ENCODE data around the gene BCL11A. TPM values are rescaled to one million over a fixed set of nuclear protein-coding genes. Genes with fewer than 3 reads are reported as not detected.

The BCL11A gene
- polyA plus RNA-seq, 3 donors: 8.7 to 15.6 (median 11.1) TPM

DNA sequence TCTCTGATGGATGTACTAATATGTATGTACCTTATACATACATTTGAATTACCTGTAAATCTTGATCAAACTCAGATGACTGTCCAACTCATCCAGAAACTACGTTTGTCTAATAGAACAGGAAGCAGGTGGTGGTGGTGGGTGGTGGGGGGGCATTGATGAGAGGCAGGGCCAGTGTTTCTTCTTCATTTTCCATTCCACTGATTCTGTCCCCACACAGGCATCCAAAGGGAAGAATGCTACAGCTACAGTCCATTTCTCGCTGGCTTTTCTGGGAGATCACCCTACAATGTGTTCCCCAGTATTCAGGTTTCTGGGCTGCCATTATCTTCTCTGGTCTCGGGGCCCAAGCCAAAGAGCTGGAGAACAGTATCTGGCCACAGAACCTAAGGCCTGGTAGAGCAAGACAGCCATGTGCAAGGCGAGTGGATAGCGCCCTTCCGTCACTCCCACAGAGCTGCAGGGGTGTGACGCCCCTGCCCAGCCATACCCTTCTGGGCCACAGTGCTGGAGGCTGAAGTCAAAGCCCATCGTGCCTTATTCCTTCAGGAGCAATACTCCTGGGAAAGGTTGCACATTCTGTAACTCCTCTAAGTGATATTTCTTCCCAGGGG is 54.5 kb downstream of the BCL11A start:
- H3K27me3 Mint-ChIP-seq (ENCODE audit: low read depth in 3 of 3): peaks cover 0 to 1% (median 0%) of the 10 kb centered on the region in 3 donors
- Histone ChIP-seq H3K79me2 (ENCODE audit: insufficient read depth, low read length) (peaks cover 97% of the 10 kb centered on the region), H3K36me3 (replicated peaks in 1 of 2; ENCODE audit: control insufficient read depth in 1 of 2, insufficient read depth in 2 of 2, low read length in 2 of 2) (peaks cover 0 to 15% of the 10 kb centered on the region in 2 donors), H3K4me3 (replicated peaks in 1 of 3; ENCODE audit: low read depth in 2 of 3, low read length in 3 of 3) (no peak overlapping the region), H3K27ac (ENCODE audit: low read depth in 1 of 2, low read length in 2 of 2) (peak overlapping the region in 1 of 2 donors; percentile 54), H3K9me3 (replicated peaks in 1 of 2; ENCODE audit: control insufficient read depth in 1 of 2, insufficient read depth in 1 of 2, low read length in 2 of 2) (no peaks in the 10 kb centered on the region), H3K4me2 (replicated peaks; ENCODE audit: extremely low read depth, low read length, poor library complexity, severe bottlenecking) (no peak overlapping the region), H4K20me1 (ENCODE audit: insufficient read depth, low read length) (peaks cover 1% of the 10 kb centered on the region), H3K9ac (ENCODE audit: insufficient read depth, low read length, poor library complexity, severe bottlenecking) (no peak overlapping the region), H2AFZ (ENCODE audit: insufficient read depth, low read depth, low read length, poor library complexity, severe bottlenecking) (no peak overlapping the region), H3K27me3 (ENCODE audit: control insufficient read depth in 2 of 2, insufficient read depth in 2 of 2, low read length in 2 of 2) (no peaks in the 10 kb centered on the region), H3K4me1 (ENCODE audit: control insufficient read depth in 1 of 2, insufficient read depth in 2 of 2, low read length in 2 of 2) (peaks cover 19 to 26% of the 10 kb centered on the region in 2 donors)
- H3K36me3 Mint-ChIP-seq: peaks cover 12 to 28% of the 10 kb centered on the region in 2 donors
- no peaks in the 10 kb centered on the region for H3K9me3 Mint-ChIP-seq
- no peak overlapping the region for H3K4me3 Mint-ChIP-seq
- TF ChIP-seq, protein P1, sequence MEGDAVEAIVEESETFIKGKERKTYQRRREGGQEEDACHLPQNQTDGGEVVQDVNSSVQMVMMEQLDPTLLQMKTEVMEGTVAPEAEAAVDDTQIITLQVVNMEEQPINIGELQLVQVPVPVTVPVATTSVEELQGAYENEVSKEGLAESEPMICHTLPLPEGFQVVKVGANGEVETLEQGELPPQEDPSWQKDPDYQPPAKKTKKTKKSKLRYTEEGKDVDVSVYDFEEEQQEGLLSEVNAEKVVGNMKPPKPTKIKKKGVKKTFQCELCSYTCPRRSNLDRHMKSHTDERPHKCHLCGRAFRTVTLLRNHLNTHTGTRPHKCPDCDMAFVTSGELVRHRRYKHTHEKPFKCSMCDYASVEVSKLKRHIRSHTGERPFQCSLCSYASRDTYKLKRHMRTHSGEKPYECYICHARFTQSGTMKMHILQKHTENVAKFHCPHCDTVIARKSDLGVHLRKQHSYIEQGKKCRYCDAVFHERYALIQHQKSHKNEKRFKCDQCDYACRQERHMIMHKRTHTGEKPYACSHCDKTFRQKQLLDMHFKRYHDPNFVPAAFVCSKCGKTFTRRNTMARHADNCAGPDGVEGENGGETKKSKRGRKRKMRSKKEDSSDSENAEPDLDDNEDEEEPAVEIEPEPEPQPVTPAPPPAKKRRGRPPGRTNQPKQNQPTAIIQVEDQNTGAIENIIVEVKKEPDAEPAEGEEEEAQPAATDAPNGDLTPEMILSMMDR (IDR thresholded peaks at IDR 0.05): no peak
- peaks cover 41% of the 10 kb centered on the region for H3K4me1 Mint-ChIP-seq
- no peak for DNase-seq
- intact Hi-C loops (cut with micrococcal nuclease): loop anchor here in 1 of 2 donors (5.0 to 10.0 kb wide), 2 partner anchors 33 to 54 kb away; no protein-coding TSS in a partner anchor
- WGBS (ENCODE audit: insufficient coverage): 88% methylated on average over 6 of the region's 8 CpGs
- H3K27ac Mint-ChIP-seq: peak overlapping the region in 5 of 7 donors; percentile 57 to 80 (median 65)

DNA sequence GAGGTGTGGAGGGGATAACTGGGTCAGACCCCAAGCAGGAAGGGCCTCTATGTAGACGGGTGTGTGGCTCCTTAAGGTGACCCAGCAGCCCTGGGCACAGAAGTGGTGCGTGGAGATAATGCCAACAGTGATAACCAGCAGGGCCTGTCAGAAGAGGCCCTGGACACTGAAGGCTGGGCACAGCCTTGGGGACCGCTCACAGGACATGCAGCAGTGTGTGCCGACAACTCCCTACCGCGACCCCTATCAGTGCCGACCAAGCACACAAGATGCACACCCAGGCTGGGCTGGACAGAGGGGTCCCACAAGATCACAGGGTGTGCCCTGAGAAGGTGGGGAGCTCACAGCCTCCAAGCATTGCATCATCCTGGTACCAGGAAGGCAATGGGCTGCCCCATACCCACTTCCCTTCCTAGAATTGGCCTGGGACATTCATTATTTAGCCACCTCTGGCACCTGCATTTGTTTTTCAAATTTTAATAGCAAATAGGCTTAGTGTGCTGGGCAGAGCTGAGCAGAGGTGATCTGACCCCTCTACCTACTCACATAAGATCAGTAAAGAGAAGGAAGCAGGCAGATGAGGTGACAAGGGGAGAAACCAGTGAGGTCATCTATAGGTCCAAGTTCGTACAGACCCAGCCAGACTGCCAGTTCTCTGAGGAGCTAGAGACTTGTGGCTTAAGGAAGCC is 55.2 kb downstream of the BCL11A start:
- H3K4me3 Mint-ChIP-seq: peak overlapping the region; percentile 6 to 55
- no peaks in the 10 kb centered on the region for H3K9me3 ChIP-seq (replicated peaks in 1 of 2; ENCODE audit: control insufficient read depth in 1 of 2, insufficient read depth in 1 of 2, low read length in 2 of 2)
- TF ChIP-seq, protein P1 (IDR thresholded peaks at IDR 0.05): no peak
- H3K36me3 ChIP-seq (replicated peaks in 1 of 2; ENCODE audit: control insufficient read depth in 1 of 2, insufficient read depth in 2 of 2, low read length in 2 of 2): peaks cover 0 to 19% of the 10 kb centered on the region in 2 donors
- no peak overlapping the region for H3K4me2 ChIP-seq (replicated peaks; ENCODE audit: extremely low read depth, low read length, poor library complexity, severe bottlenecking)
- peaks cover 19 to 26% of the 10 kb centered on the region in 2 donors for H3K4me1 ChIP-seq (ENCODE audit: control insufficient read depth in 1 of 2, insufficient read depth in 2 of 2, low read length in 2 of 2)
- peak overlapping the region in 5 of 7 donors; percentile 12 to 80 (median 65) for H3K27ac Mint-ChIP-seq
- H3K27me3 ChIP-seq (ENCODE audit: control insufficient read depth in 2 of 2, insufficient read depth in 2 of 2, low read length in 2 of 2): no peaks in the 10 kb centered on the region
- H3K4me3 ChIP-seq (replicated peaks in 1 of 3; ENCODE audit: low read depth in 2 of 3, low read length in 3 of 3): no peak overlapping the region
- no peaks in the 10 kb centered on the region for H4K20me1 ChIP-seq (ENCODE audit: insufficient read depth, low read length)
- H3K79me2 ChIP-seq (ENCODE audit: insufficient read depth, low read length): peaks cover 97% of the 10 kb centered on the region
- intact Hi-C loops (cut with micrococcal nuclease): loop anchor here in 1 of 2 donors (5.0 to 10.0 kb wide), 2 partner anchors 34 to 53 kb away; no protein-coding TSS in a partner anchor
- H3K9ac ChIP-seq (ENCODE audit: insufficient read depth, low read length, poor library complexity, severe bottlenecking): no peak overlapping the region
- 97% methylated on average over 7 of the region's 8 CpGs for WGBS (ENCODE audit: insufficient coverage)
- peaks cover 0 to 3% (median 1%) of the 10 kb centered on the region in 3 donors for H3K27me3 Mint-ChIP-seq (ENCODE audit: low read depth in 3 of 3)
- peak in 1 of 3 donors; percentile 26 for DNase-seq
- H3K27ac ChIP-seq (ENCODE audit: low read depth in 1 of 2, low read length in 2 of 2): peak overlapping the region in 1 of 2 donors; percentile 54
- H3K9me3 Mint-ChIP-seq: no peaks in the 10 kb centered on the region
- peaks cover 39% of the 10 kb centered on the region for H3K4me1 Mint-ChIP-seq
- peaks cover 13 to 31% of the 10 kb centered on the region in 2 donors for H3K36me3 Mint-ChIP-seq
- no peak overlapping the region for H2AFZ ChIP-seq (ENCODE audit: insufficient read depth, low read depth, low read length, poor library complexity, severe bottlenecking)
